Endothelial cell of umbilical vein (primary cell): ENCODE data around the gene ZIC1. TPM values are rescaled to one million over a fixed set of nuclear protein-coding genes. Genes with fewer than 3 reads are reported as not detected.

Source experiments
- BruUV-seq: library from RNA; stranded (reverse); fragments of 400-500 nt; replicated peaks from 2 replicates; lab custom pipeline; 2021; lab: Mats Ljungman, UMichigan
- CTCF ChIA-PET: fragments of 300-600, 350-600 bp; sonication (Branson Sonifier 250); formaldehyde crosslinking; loops from one replicate; lab custom pipeline; 2021; ENCODE audit warnings: antibody characterized with exemption, inconsistent platforms; lab: Charles Lee
- POLR2A ChIA-PET: fragments of 300-600, 350-600 bp; sonication (Branson Sonifier 250); formaldehyde crosslinking; loops from one replicate; lab custom pipeline; 2021; ENCODE audit warnings: antibody characterized with exemption, inconsistent platforms; lab: Charles Lee
- DNase-seq: peaks from one replicate; pipeline ENCODE4 v3.0.0-alpha.2; 2011; ENCODE audit warnings: low read depth, low spot score
- FAIRE-seq: peaks from 2 replicates; lab custom pipeline; 2011; peaks lifted over from hg19 to GRCh38; lab: Jason Lieb, UNC
- H2AFZ ChIP-seq: 2 replicates; pipeline ENCODE4 v1.6.0; 2012; ENCODE audit warnings: low read depth, low read length, control low read depth, inconsistent platforms
- H3K27ac ChIP-seq: 2 replicates; pipeline ENCODE4 v1.5.1; 2011; ENCODE audit warnings: low read depth, mild to moderate bottlenecking, control low read depth, low read length, moderate library complexity; ENCODE audit not compliant: insufficient read depth
- H3K27me3 ChIP-seq, 2 experiments: 2 replicates each; pipeline versions ENCODE4 v1.6.0 to v1.6.1; 2011; ENCODE audit warnings: low read length in 2 of 2, mixed read lengths in 1 of 2; ENCODE audit not compliant: control insufficient read depth in 2 of 2, insufficient read depth in 2 of 2
- H3K36me3 ChIP-seq, 2 experiments: 2 replicates in 1 of 2; 3 replicates in 1 of 2; pipeline ENCODE4 v1.5.1; 2011; ENCODE audit warnings: low read length in 2 of 2, mild to moderate bottlenecking in 1 of 2, moderate library complexity in 1 of 2; ENCODE audit not compliant: control insufficient read depth in 2 of 2, insufficient read depth in 2 of 2; ENCODE audit errors: extremely low read depth in 1 of 2
- H3K4me1 ChIP-seq: 3 replicates; pipeline ENCODE4 v1.5.1; 2011; ENCODE audit warnings: mild to moderate bottlenecking, low read length; ENCODE audit not compliant: control insufficient read depth, insufficient read depth; ENCODE audit errors: extremely low read depth
- H3K4me2 ChIP-seq: 2 replicates; pipeline ENCODE4 v1.6.1; 2011; ENCODE audit warnings: low read length, control low read depth, mixed read lengths; ENCODE audit not compliant: insufficient read depth
- H3K4me3 ChIP-seq, 3 experiments: fragments of 200-600 bp in 1 of 3; sonication (generic), shearing (Covaris generic) in 1 of 3; replicated peaks in 1 of 3; 2 replicates each; pipeline ENCODE4 v1.5.1; 2011 to 2016; ENCODE audit warnings: control low read depth in 3 of 3, low read length in 3 of 3, mild to moderate bottlenecking in 2 of 3, inconsistent platforms in 1 of 3, low read depth in 1 of 3, moderate library complexity in 1 of 3; ENCODE audit not compliant: insufficient read depth in 1 of 3
- H3K79me2 ChIP-seq: 2 replicates; pipeline ENCODE4 v1.6.0; 2012; ENCODE audit warnings: low read length, inconsistent platforms; ENCODE audit not compliant: control insufficient read depth, insufficient read depth
- H3K9ac ChIP-seq: replicated peaks from 2 replicates; pipeline ENCODE3; 2011; ENCODE audit warnings: low read length, control low read depth; ENCODE audit not compliant: insufficient read depth; ENCODE audit errors: extremely low read depth
- H3K9me1 ChIP-seq: replicated peaks from 3 replicates; pipeline ENCODE4 v1.6.0; 2011; ENCODE audit warnings: mild to moderate bottlenecking, low read length; ENCODE audit not compliant: control insufficient read depth, insufficient read depth; ENCODE audit errors: extremely low read depth
- H3K9me3 ChIP-seq: replicated peaks from 2 replicates; pipeline ENCODE4 v1.5.1; 2012; ENCODE audit warnings: low read length, inconsistent platforms; ENCODE audit not compliant: control insufficient read depth, insufficient read depth
- H4K20me1 ChIP-seq: replicated peaks from 2 replicates; pipeline ENCODE3; 2011; ENCODE audit warnings: mild to moderate bottlenecking, low read length; ENCODE audit not compliant: control insufficient read depth, insufficient read depth; ENCODE audit errors: extremely low read depth
- CTCF ChIP-seq, 2 donors: IDR thresholded peaks; 1 replicate in 1 of 2; 2 replicates in 1 of 2; pipeline ENCODE4 v1.5.1; 2011; ENCODE audit warnings: low read length in 2 of 2, mild to moderate bottlenecking in 2 of 2, moderate library complexity in 2 of 2, control low read depth in 1 of 2, inconsistent platforms in 1 of 2, low read depth in 1 of 2; ENCODE audit not compliant: insufficient read depth in 1 of 2; ENCODE audit errors: extremely low read depth in 1 of 2
- EZH2 ChIP-seq: IDR thresholded peaks from 2 replicates; pipeline ENCODE4 v1.6.1; 2012; ENCODE audit warnings: borderline replicate concordance, low read depth, mild to moderate bottlenecking, moderate library complexity, low read length, inconsistent platforms; ENCODE audit not compliant: severe bottlenecking
- FOS ChIP-seq: IDR thresholded peaks from 2 replicates; pipeline ENCODE4 v1.6.1; 2011; ENCODE audit warnings: mild to moderate bottlenecking, low read length, moderate library complexity, borderline replicate concordance; ENCODE audit not compliant: insufficient read depth
- GATA2 ChIP-seq: IDR thresholded peaks from 2 replicates; pipeline ENCODE4 v1.7.0; 2011; ENCODE audit warnings: low read depth, mild to moderate bottlenecking, moderate library complexity, mixed read lengths, low read length; ENCODE audit not compliant: insufficient read length, insufficient read depth
- JUN ChIP-seq: IDR thresholded peaks from 2 replicates; pipeline ENCODE4 v1.6.1; 2011; ENCODE audit warnings: borderline replicate concordance, low read depth; ENCODE audit not compliant: insufficient read length, insufficient read depth
- MAX ChIP-seq: IDR thresholded peaks from 2 replicates; pipeline ENCODE4 v1.6.1; 2011; ENCODE audit not compliant: insufficient read depth, insufficient read length
- MYC ChIP-seq: IDR thresholded peaks from one replicate; pipeline ENCODE4 v1.6.1; 2011; ENCODE audit warnings: mild to moderate bottlenecking, low read depth, low read length
- POLR2A ChIP-seq: IDR thresholded peaks from 2 replicates; pipeline ENCODE4 v1.6.1; 2012; ENCODE audit warnings: low read depth, mild to moderate bottlenecking, control low read depth, low read length
- POLR2AphosphoS5 ChIP-seq: IDR thresholded peaks from 2 replicates; pipeline ENCODE4 v1.6.1; 2012; ENCODE audit warnings: low read depth, mild to moderate bottlenecking, control low read depth, low read length, moderate library complexity; ENCODE audit not compliant: insufficient read depth
- dilution Hi-C: fragments of 300-500 bp; cut with MboI; formaldehyde crosslinking; loops from one replicate; pipeline ENCODE4 v1.15.0; 2019; ENCODE audit warnings: low sequenced_read_pairs; ENCODE audit not compliant: extremely low pct_ligation_motif_present
- intact Hi-C: fragments of 100-400 bp; cut with micrococcal nuclease; formaldehyde crosslinking; loops from one replicate; pipeline ENCODE4 v1.10.0; 2022
- polyA plus RNA-seq, 4 experiments: library from polyadenylated mRNA; depleted of rRNA in 3 of 4; stranded (reverse) in 3 of 4; unstranded in 1 of 4; fragments of >200 nt; gene quantifications; 2 replicates each; pipeline versions ENCODE4 v1.2.1 to v1.2.3, GENCODE V29; 2011 to 2012; ENCODE audit warnings: missing spikeins in 1 of 4
- total RNA-seq: library from RNA; stranded (reverse); gene quantifications from 2 replicates; pipeline ENCODE4 v1.2.3, GENCODE V29; 2021

ZIC1 gene
- total and polyA plus RNA-seq, 2 donors (not counting 3 experiments of a cell fraction or from before 2014, with no cell fraction given): not detected

DNA sequence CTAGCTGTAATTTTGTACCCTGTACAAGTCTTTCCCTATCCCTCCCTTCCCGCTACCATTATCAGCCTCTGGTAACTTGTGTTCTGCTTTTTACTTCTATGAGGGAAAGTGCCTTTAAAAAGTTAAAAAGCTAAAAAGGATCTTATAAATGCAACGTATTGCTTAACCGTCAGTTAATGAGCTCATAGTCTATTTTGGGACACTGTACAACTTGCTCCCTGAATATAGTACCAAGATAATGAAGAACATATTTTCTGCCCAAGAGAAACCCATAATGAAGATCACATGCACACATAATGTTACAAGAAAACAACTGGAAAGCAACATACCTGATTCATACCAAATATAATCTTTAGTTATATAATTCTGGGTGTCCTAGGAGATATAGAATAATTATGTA, 22.6 kb downstream of the ZIC1 start:
- Histone ChIP-seq H3K27ac (no peak overlapping the region), H3K4me1 (no peaks in the 10 kb centered on the region), H2AFZ (no peak overlapping the region), H3K4me2 (no peak overlapping the region), H3K9me3 (no peaks in the 10 kb centered on the region), H4K20me1 (no peaks in the 10 kb centered on the region), H3K27me3 (peaks cover 16 to 42% of the 10 kb centered on the region in 2 experiments), H3K36me3 (no peaks in the 10 kb centered on the region), H3K79me2 (no peaks in the 10 kb centered on the region), H3K4me3 (no peak overlapping the region), H3K9me1 (no peaks in the 10 kb centered on the region), H3K9ac (no peak overlapping the region)
- ChIA-PET CTCF (interaction anchor here (1.3 kb wide), 1 partner anchor 18 kb away, joined by 3 read pairs; no protein-coding TSS in a partner anchor), POLR2A (no interaction called here)
- no TSS peak for BruUV-seq
- TF ChIP-seq CTCF (IDR thresholded peaks at IDR 0.05; ENCODE audit: extremely low read depth in 1 of 2, insufficient read depth in 1 of 2, low read depth in 1 of 2, low read length in 2 of 2) (no peak), MAX (no peak), MYC (no peak), FOS (no peak), EZH2 (no peak)
- FAIRE-seq (no peak), DNase-seq (no peak)
- intact Hi-C loops: no loop called here
- dilution Hi-C loops: no loop called here

GRCh38 chr3:147447224-147447623, 38.1 kb downstream of the ZIC1 start:
- FAIRE-seq: no peak
- intact Hi-C loops: loop anchor here (10.0 kb wide), 1 partner anchor 168 kb away; no protein-coding TSS in a partner anchor
- no peak overlapping the region for H3K27ac ChIP-seq
- no peaks in the 10 kb centered on the region for H3K9me3 ChIP-seq
- no peaks in the 10 kb centered on the region for H3K79me2 ChIP-seq
- TF ChIP-seq JUN (no peak), EZH2 (no peak), GATA2 (no peak), MYC (no peak), FOS (no peak), POLR2AphosphoS5 (no peak), POLR2A (no peak), CTCF (IDR thresholded peaks at IDR 0.05; ENCODE audit: extremely low read depth in 1 of 2, insufficient read depth in 1 of 2, low read depth in 1 of 2, low read length in 2 of 2) (no peak), MAX (no peak)
- no peaks in the 10 kb centered on the region for H4K20me1 ChIP-seq
- no peak for DNase-seq
- H3K27me3 ChIP-seq: peaks cover 0 to 13% of the 10 kb centered on the region in 2 experiments
- ChIA-PET POLR2A (no interaction called here), CTCF (no interaction called here)
- H3K9ac ChIP-seq: no peak overlapping the region
- H2AFZ ChIP-seq: no peak overlapping the region
- no peaks in the 10 kb centered on the region for H3K4me1 ChIP-seq
- no peak overlapping the region for H3K4me2 ChIP-seq
- H3K4me3 ChIP-seq: no peak overlapping the region
- no peaks in the 10 kb centered on the region for H3K36me3 ChIP-seq
- dilution Hi-C loops: no loop called here
- BruUV-seq: no TSS peak
- H3K9me1 ChIP-seq: no peaks in the 10 kb centered on the region
